Activated CD8-positive, alpha-beta T cell treated with anti-CD3 and anti-CD28 coated beads, Interleukin-2, amount 10 ng/mL, durations not matched to agents 7 days and 5 days (primary cell): Measurements from ENCODE around the gene C19orf44. TPM values are rescaled to one million over a fixed set of nuclear protein-coding genes. Genes with fewer than 3 reads are reported as not detected.

ENCODE experiments used
- ATAC-seq: fragments of 150-1000 bp; cut with Tn5 transposase; one replicate; pipeline ENCODE4 v1.10.0; 2021; ENCODE audit warnings: moderate library complexity
- CTCF ChIA-PET: fragments of 350-600 bp; sonication (Branson Sonifier 250); formaldehyde crosslinking; loops from one replicate; lab custom pipeline; 2021; ENCODE audit warnings: antibody characterized with exemption; lab: Charles Lee
- POLR2A ChIA-PET: fragments of 350-600 bp; sonication (Branson Sonifier 250); formaldehyde crosslinking; loops from one replicate; lab custom pipeline; 2021; ENCODE audit warnings: antibody characterized with exemption; lab: Charles Lee
- DNase-seq: peaks from one replicate; pipeline ENCODE4 v3.0.0-alpha.2; 2020
- H3K27ac Mint-ChIP-seq: one replicate; pipeline ENCODE4 v1.8.0; 2021; ENCODE audit warnings: mild to moderate bottlenecking, mixed read lengths
- H3K27me3 Mint-ChIP-seq: one replicate; pipeline ENCODE4 v1.8.0; 2021; ENCODE audit warnings: low read depth, mixed read lengths
- H3K36me3 Mint-ChIP-seq: one replicate; pipeline ENCODE4 v1.8.0; 2021; ENCODE audit warnings: low read depth, mixed read lengths
- H3K4me1 Mint-ChIP-seq: one replicate; pipeline ENCODE4 v1.8.0; 2021; ENCODE audit warnings: low read depth, mixed read lengths
- H3K4me3 Mint-ChIP-seq: one replicate; pipeline ENCODE4 v1.8.0; 2021; ENCODE audit warnings: mild to moderate bottlenecking, mixed read lengths
- H3K9me3 Mint-ChIP-seq: one replicate; pipeline ENCODE4 v1.8.0; 2022; ENCODE audit warnings: mixed read lengths; ENCODE audit not compliant: insufficient read depth
- total RNA-seq, 2 experiments: library from RNA; stranded (reverse); gene quantifications; one replicate each; pipeline ENCODE4 v1.2.3, GENCODE V29; 2021

C19orf44 gene
- total RNA-seq, 2 experiments from 2014 or later, result 3.0 to 3.1 TPM

DNA sequence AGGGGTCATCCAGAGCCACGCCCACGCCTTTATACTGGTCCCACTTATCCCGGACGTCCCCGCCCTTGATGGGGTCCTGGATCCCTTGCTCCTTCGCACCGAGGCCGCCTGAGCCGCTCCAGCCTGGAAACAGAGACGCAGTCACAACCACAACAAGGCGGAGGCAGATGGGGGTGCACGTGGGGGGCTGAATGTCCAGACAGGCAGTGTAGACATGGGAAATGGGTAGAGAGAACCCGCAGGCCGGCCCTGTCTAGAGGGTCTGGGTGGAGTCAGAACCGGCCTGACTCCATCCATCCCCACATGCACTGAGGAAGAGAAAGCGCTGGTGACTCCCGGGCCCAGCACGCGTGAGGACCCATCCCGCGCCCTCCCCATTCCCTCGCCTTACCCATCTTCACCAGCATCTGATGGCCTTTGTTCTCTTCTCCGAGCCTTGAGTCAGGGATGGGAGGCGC lies 23.1 kb downstream of the C19orf44 start:
- ATAC-seq (no peak), DNase-seq (no peak)
- CTCF ChIA-PET, result no interaction called here
- no peaks in the 10 kb centered on the region for H3K9me3 Mint-ChIP-seq
- H3K27me3 Mint-ChIP-seq, result no peaks in the 10 kb centered on the region
- H3K27ac Mint-ChIP-seq, result no peak overlapping the region
- no peak overlapping the region for H3K4me3 Mint-ChIP-seq
- H3K36me3 Mint-ChIP-seq, result peaks cover 60% of the 10 kb centered on the region
- H3K4me1 Mint-ChIP-seq, result peaks cover 5% of the 10 kb centered on the region
- POLR2A ChIA-PET, result no interaction called here

DNA sequence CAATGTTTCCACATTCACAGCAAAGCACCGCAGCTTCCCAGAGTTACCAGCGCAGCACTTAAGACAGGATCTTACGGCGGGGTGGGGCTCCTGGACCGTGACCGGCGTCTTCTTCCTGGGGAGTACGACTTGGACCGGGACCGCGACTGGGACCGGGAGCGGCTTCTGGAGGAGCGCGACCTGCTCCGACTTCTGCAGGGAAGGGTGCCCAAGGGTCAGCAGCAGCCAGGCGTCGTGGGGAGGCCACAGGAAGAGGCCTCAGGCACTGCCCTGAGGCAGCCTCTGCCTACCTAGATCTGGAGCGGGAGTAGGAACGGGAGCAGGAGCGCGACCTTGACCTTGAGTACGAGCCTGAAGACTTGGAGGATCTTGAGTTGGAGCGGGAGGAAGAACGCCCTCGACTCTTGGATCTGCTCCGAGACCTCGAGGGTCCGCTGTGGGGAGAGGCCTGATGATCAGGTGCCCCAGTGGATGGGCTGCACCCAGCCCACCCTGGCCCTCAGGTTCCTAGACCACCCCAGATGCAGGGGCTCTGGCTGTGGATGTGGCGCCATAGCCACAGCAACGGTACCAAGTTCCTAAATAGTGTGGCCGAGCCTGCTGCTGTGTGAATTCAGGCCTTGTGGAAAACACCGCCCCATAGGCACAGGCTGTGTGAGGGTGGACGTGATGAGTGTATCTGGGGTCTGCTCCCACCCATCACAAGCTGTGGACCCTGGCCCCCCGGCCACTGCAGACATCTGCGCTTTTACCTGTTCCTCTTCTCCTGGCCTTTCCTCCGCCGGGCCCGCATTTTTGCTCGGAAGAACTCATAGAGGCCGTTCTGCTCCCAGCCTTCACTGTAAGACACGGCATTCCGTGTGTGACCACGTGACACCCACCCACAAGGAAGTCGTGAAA lies 24.1 kb downstream of the C19orf44 start:
- Mint-ChIP-seq H3K36me3 (peaks cover 63% of the 10 kb centered on the region), H3K27ac (no peak overlapping the region), H3K4me1 (peaks cover 5% of the 10 kb centered on the region), H3K27me3 (no peaks in the 10 kb centered on the region), H3K4me3 (no peak overlapping the region), H3K9me3 (no peaks in the 10 kb centered on the region)
- POLR2A ChIA-PET, result no interaction called here
- CTCF ChIA-PET, result no interaction called here
- ATAC-seq (no peak), DNase-seq (no peak)

DNA sequence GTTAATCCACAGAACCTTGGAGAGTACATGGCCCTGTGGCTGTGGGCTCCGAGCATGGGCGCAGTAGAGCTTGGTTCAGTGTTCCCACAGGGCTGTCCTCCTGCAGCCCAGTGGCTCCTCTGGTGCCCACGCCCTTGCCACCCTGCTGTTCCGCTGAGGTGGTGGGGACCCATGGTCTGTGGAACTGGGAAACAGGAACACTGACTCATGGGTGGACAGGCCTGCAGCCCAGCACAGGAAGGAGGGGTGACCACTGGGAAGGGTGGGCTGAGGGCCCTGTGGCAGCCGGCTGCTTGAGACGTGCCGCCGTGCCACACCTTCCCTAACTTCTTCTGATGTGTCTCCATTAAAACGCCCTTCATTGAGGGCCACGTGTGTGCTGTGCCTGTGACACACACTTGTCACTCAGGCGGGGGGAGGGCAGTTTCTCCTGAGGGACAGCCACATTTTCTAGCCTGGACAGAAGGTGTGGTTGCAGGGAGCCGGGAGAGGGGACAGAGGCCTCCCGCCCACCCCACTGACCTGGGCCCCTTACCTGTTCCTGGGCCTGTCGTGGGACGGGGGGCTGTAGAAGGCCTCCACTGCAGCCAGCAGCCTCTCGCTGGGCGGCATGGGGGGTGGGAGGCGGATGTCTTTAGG lies 24.9 kb downstream of the C19orf44 start:
- ATAC-seq, result no peak
- no peak overlapping the region for H3K27ac Mint-ChIP-seq
- peaks cover 69% of the 10 kb centered on the region for H3K36me3 Mint-ChIP-seq
- ChIA-PET POLR2A (no interaction called here), CTCF (no interaction called here)
- no peak overlapping the region for H3K4me3 Mint-ChIP-seq
- no peak for DNase-seq
- peaks cover 5% of the 10 kb centered on the region for H3K4me1 Mint-ChIP-seq
- no peaks in the 10 kb centered on the region for H3K9me3 Mint-ChIP-seq
- no peaks in the 10 kb centered on the region for H3K27me3 Mint-ChIP-seq

DNA sequence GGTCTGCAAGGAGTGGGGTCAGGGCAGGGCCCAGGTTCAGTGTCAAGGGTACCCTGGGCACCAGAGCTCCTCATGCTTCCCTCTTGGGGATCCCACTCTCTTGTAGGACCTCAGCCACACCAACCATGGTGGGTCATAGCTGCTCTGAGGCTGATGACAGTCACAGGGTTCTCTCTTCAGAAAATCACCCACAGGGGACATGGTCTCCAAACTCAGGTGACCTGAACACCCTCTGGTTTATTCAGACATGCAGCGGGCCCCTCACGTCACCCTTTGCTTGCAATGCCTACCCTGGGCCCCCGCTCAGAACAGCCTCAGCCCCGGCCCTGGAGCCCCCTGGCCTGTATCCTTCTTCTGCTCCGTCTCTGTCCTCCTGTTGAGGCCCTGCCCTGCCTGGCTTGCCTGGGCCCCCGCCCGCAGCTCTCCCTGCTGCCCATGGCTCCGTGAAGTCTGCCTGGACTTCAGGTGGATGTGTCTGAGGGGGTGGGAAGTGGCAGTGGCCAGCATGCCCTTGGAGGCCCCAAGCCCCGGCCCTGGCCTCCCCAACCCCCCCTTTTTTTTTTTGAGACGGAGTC lies 25.6 kb downstream of the C19orf44 start:
- ChIA-PET CTCF (no interaction called here), POLR2A (no interaction called here)
- ATAC-seq (no peak), DNase-seq (no peak)
- Mint-ChIP-seq H3K27me3 (no peaks in the 10 kb centered on the region), H3K36me3 (peaks cover 72% of the 10 kb centered on the region), H3K9me3 (no peaks in the 10 kb centered on the region), H3K4me3 (no peak overlapping the region), H3K27ac (no peak overlapping the region), H3K4me1 (peaks cover 5% of the 10 kb centered on the region)

DNA sequence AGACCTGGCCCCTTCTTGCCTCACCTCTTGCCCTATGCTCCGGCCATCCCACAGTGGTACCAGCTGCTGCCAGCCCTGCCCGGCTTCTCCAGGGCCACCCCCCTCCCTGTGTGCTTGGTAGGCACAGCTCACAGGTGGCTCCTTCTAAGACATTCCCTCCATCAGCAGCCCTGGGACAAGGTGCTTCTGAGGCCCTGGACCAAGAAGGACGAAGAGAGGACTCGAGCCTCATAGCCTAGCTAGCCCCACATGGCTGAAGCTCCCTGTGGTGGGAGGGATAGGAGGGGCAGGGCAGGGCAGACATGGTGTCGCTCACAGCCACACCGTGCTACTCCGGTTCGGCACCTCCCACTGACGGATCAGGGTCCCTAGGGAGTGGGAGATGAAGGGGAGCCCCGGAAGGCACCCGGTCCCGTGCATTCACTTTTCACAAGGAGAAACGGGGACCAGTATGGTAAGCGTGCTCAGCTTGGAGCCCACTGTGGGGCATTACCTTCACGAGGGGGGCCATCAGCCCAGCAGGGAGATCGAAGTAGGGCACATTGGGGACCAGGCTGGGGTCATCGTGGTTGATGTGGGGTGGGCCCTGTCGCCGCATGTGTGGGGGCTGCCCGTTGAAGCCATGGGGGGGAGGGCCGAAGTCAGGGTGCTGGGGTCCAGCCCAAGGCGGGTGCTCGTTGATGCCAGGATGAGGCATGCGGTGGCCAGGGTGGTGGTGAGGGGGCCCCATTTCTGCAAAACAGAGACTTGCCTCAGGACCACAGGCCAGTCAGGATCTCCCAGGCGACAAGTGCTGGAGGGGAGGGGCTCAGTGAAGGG lies 26.6 kb downstream of the C19orf44 start:
- no peak overlapping the region for H3K4me3 Mint-ChIP-seq
- ATAC-seq (no peak), DNase-seq (no peak)
- no peaks in the 10 kb centered on the region for H3K27me3 Mint-ChIP-seq
- H3K36me3 Mint-ChIP-seq, result peaks cover 68% of the 10 kb centered on the region
- no peaks in the 10 kb centered on the region for H3K9me3 Mint-ChIP-seq
- no peak overlapping the region for H3K27ac Mint-ChIP-seq
- H3K4me1 Mint-ChIP-seq, result no peaks in the 10 kb centered on the region
- CTCF ChIA-PET, result no interaction called here
- POLR2A ChIA-PET, result no interaction called here

DNA sequence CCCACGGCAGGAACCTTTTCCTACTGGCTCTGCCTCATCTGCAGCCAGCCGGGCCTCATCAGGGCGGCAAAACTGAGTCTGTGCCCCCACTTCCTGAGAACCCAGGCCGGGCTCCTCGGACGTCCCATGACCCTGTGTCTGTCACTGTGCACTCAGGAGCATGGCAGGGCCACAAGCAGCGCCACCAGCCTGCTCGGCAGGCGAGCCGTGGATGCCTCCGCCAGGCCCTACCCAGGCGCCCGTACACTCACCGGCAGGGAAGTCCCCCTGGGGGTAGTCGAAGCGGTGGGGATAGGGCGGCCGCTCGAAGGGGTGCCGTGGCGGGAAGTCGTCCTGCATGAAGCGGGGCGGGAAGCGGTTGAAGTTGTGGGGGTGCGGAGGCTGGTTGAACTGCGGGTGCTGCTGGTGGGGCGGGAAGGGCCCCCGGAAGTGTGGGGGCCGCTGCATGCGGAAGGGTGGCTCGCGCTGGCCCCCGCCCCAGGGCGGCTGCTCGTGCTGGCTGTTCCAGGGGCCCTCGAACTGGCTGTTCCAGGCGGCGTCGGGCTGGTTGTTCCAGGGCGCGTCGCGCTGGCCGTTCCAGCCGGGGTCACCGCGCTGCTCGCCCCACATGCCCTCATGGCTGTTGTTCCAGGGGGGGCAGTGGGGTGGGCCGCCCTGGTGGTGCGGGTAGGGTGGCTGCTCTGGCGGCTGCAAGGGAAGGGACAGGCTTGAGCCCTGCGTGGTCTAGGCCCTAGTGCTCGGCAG lies 29.0 kb downstream of the C19orf44 start:
- Mint-ChIP-seq H3K27me3 (no peaks in the 10 kb centered on the region), H3K4me1 (no peaks in the 10 kb centered on the region), H3K27ac (no peak overlapping the region), H3K36me3 (peaks cover 63% of the 10 kb centered on the region), H3K4me3 (no peak overlapping the region), H3K9me3 (no peaks in the 10 kb centered on the region)
- ATAC-seq, result no peak
- no peak for DNase-seq
- ChIA-PET POLR2A (no interaction called here), CTCF (no interaction called here)

DNA sequence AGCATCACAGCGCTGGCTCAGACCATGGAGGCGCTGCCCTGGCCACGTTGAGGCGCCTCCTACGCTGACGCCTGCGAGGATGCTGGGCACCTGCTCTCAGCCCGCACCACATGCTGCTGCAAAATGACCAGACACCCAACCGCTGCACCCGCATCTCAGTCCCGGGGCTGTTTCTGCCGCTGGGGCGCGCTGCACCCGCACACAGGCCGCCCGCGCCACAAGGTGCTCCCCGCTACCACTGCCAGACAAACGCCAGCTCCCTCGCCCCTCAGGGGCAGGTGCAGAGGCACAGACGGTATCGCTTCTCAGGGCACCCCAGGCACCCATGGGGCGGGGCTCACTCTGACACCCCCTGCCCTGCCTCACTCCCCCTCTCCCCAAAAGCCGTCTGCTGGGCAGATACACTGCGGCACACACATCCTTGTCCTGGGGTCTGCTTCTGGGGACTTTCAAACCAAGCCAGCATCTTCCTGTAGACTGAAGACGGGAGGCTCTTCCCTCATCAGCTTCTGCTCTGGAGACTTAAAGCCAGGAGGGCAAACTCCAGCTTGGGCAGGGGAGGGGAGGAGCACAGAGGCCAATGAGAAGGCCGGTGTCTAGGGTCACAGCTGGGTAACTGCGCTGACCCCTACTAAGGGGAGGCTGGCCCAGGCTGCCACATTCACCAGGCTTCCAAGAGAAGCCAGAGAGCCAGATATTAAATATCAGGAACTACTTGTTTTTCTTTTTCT lies 29.7 kb downstream of the C19orf44 start:
- no peak overlapping the region for H3K27ac Mint-ChIP-seq
- ChIA-PET POLR2A (no interaction called here), CTCF (interaction anchor here (1.9 kb wide), 1 partner anchor 10 kb away, joined by 5 read pairs; no protein-coding TSS in a partner anchor)
- H3K4me3 Mint-ChIP-seq, result no peak overlapping the region
- H3K36me3 Mint-ChIP-seq, result peaks cover 57% of the 10 kb centered on the region
- no peaks in the 10 kb centered on the region for H3K9me3 Mint-ChIP-seq
- no peak for DNase-seq
- H3K27me3 Mint-ChIP-seq, result no peaks in the 10 kb centered on the region
- ATAC-seq, result no peak
- H3K4me1 Mint-ChIP-seq, result no peaks in the 10 kb centered on the region

DNA sequence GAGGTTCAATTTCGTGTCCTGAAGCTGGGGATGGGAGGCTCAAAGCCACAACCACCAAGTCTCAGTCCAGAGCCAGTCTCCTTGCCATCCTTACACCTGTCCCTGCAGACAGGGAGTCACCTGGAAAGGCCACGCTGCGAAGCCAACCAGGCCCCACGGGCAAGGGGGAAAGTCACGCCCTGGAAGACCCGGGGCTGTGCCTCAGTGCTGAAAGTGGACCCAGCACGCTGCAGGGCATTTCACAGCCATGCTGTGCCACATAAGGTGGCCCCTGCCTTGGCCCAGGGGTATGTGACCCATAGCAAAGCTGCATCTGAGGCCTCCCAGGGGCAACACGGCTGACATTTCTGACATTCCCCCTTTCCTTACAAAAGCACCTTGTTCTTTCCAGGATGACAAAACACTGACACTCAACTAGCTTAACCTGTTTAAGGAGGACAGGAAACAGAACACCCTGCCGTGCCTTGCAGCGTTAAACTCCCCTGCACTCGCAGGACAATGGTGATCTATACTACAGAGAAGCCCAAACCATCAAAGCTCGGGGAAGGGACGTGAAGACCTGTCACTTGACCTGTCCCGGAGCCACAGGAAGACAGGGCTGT lies 31.2 kb downstream of the C19orf44 start:
- CTCF ChIA-PET, result interaction anchor here (1.3 to 1.9 kb wide), 2 partner anchors 12 to 57 kb away, joined by 3 to 5 read pairs; no protein-coding TSS in a partner anchor

DNA sequence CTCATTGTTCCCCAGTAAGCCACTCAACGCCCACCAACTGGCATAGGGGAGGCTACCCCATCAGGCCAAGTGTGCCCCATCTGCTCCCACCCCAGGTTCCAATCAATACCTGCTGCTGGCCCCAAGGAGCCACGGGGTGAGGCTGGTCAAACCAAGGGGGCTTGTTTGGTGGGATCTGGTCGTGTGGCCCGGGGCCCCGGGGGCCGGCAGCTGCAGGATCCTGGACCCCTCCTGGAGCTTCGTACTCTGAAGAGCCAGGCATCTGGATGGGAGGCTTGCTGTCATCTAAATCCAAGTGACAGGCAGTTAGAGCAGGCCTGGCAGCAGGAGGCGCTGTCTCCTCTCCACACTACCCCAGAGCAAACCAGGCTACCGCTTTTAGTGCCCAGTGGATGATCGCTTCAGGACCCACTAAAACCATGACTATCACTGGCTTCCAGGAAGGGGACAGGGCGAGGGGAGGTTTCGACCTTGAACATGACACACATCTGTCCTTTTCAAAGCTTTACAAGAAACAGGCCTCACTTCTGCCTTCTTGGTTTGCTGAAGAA lies 31.9 kb downstream of the C19orf44 start:
- Mint-ChIP-seq H3K36me3 (peaks cover 56% of the 10 kb centered on the region), H3K27me3 (no peaks in the 10 kb centered on the region), H3K27ac (peak overlapping the region; percentile 7), H3K4me1 (no peaks in the 10 kb centered on the region), H3K4me3 (no peak overlapping the region), H3K9me3 (no peaks in the 10 kb centered on the region)
- ATAC-seq (no peak), DNase-seq (peak; percentile 55)
- POLR2A ChIA-PET, result interaction anchor here (0.6 kb wide), 1 partner anchor 877 kb away, joined by 9 read pairs; the partner anchor contains the start of gene BST2
- CTCF ChIA-PET, result interaction anchor here (1.3 to 1.9 kb wide), 2 partner anchors 12 to 56 kb away, joined by 3 to 5 read pairs; no protein-coding TSS in a partner anchor

More for the DNA sequence above, 31.2 kb downstream of the C19orf44 start:
- Mint-ChIP-seq H3K27ac (no peak overlapping the region), H3K27me3 (no peaks in the 10 kb centered on the region), H3K36me3 (peaks cover 61% of the 10 kb centered on the region), H3K4me1 (no peaks in the 10 kb centered on the region), H3K9me3 (no peaks in the 10 kb centered on the region), H3K4me3 (no peak overlapping the region)
- ATAC-seq (no peak), DNase-seq (no peak)
- POLR2A ChIA-PET, result interaction anchor here (0.6 kb wide), 1 partner anchor 878 kb away, joined by 9 read pairs; the partner anchor contains the start of gene BST2
